HCT116 (cell line): Measurements from ENCODE around the gene BLOC1S6. TPM values are rescaled to one million over a fixed set of nuclear protein-coding genes. Genes with fewer than 3 reads are reported as not detected.

Source experiments
- ATAC-seq: fragments of 200-7000 bp; cut with Tn5 transposase; 2 replicates; pipeline ENCODE4 v1.9.1; 2020; ENCODE audit warnings: mild to moderate bottlenecking, moderate library complexity
- BruUV-seq: library from RNA; stranded (reverse); fragments of 400-500 nt; replicated peaks from 2 replicates; lab custom pipeline; 2021; lab: Mats Ljungman, UMichigan
- CTCF ChIA-PET: fragments of 300-600 bp; sonication (Branson Sonifier 250); formaldehyde crosslinking; loops from one replicate; lab custom pipeline; 2021; ENCODE audit warnings: antibody characterized with exemption; lab: Charles Lee
- POLR2A ChIA-PET: fragments of 300-600, 350-600 bp; sonication (Branson Sonifier 250); formaldehyde crosslinking; loops from one replicate; lab custom pipeline; 2021; ENCODE audit warnings: antibody characterized with exemption; lab: Charles Lee
- RAD21 ChIA-PET, 2 experiments: fragments of 300-600 bp; sonication (Branson Sonifier 250); formaldehyde crosslinking; loops; one replicate each; lab custom pipeline; 2023; ENCODE audit warnings: low total read pairs in 2 of 2; ENCODE audit not compliant: uncharacterized antibody in 2 of 2, unreplicated experiment in 2 of 2, low non-redundant PET in 1 of 2; lab: Charles Lee
- DNase-seq: peaks from one replicate; pipeline ENCODE4 v3.0.0-alpha.2; 2010; ENCODE audit warnings: low read depth, low spot score
- H2AFZ ChIP-seq: fragments of 200-600 bp; shearing (Covaris generic), sonication (generic); 2 replicates; pipeline ENCODE4 v1.6.1; 2017; ENCODE audit warnings: low read depth, mixed run types, mixed read lengths, antibody characterized with exemption, low read length; ENCODE audit not compliant: poor library complexity, severe bottlenecking
- H3K27ac ChIP-seq: 2 replicates; pipeline ENCODE4 v1.5.1; 2012; ENCODE audit warnings: low read depth, low read length
- H3K27me3 ChIP-seq: fragments of 200-600 bp; sonication (generic); 2 replicates; pipeline ENCODE4 v1.6.1; 2016; ENCODE audit warnings: mixed run types, low read length, mixed read lengths; ENCODE audit not compliant: insufficient read depth
- H3K36me3 ChIP-seq, 2 experiments: fragments of 200-500 bp in 1 of 2; fragments of 200-600 bp in 1 of 2; sonication (Bioruptor generic) in 1 of 2; sonication (generic) in 1 of 2; 2 replicates each; pipeline versions ENCODE4 v1.5.1 to v1.6.1; 2014 to 2016; ENCODE audit warnings: low read length in 2 of 2, inconsistent platforms in 1 of 2, mixed read lengths in 1 of 2, mixed run types in 1 of 2; ENCODE audit not compliant: insufficient read depth in 2 of 2, control insufficient read depth in 1 of 2
- H3K4me1 ChIP-seq, 2 experiments: fragments of 200-600 bp in 1 of 2; sonication (generic) in 1 of 2; 2 replicates each; pipeline versions ENCODE4 v1.5.1 to v1.6.1; 2012 to 2017; ENCODE audit warnings: low read length in 2 of 2, inconsistent platforms in 1 of 2, mild to moderate bottlenecking in 1 of 2, mixed read lengths in 1 of 2, mixed run types in 1 of 2, moderate library complexity in 1 of 2; ENCODE audit not compliant: insufficient read depth in 2 of 2, control insufficient read depth in 1 of 2
- H3K4me2 ChIP-seq: fragments of 200-600 bp; sonication (generic); 2 replicates; pipeline ENCODE4 v1.6.1; 2017; ENCODE audit warnings: mixed run types, low read length, mixed read lengths
- H3K4me3 ChIP-seq, 2 experiments: fragments of 200-600 bp in 1 of 2; sonication (generic) in 1 of 2; replicated peaks in 1 of 2; 2 replicates each; pipeline ENCODE4 v1.5.1; 2011 to 2016; ENCODE audit warnings: low read length in 2 of 2, control low read depth in 1 of 2, low read depth in 1 of 2, mild to moderate bottlenecking in 1 of 2, mixed read lengths in 1 of 2, mixed run types in 1 of 2
- H3K79me2 ChIP-seq: fragments of 200-600 bp; sonication (generic); 2 replicates; pipeline ENCODE4 v1.6.1; 2017; ENCODE audit warnings: mild to moderate bottlenecking, mixed run types, low read length, moderate library complexity, mixed read lengths; ENCODE audit not compliant: insufficient read depth
- H3K9ac ChIP-seq: fragments of 200-600 bp; sonication (generic); 2 replicates; pipeline ENCODE4 v1.6.1; 2016; ENCODE audit warnings: low read length, mixed read lengths
- H3K9me2 ChIP-seq: fragments of 200-600 bp; sonication (generic), shearing (Covaris generic); 2 replicates; pipeline ENCODE4 v1.6.1; 2017; ENCODE audit warnings: mixed run types, mild to moderate bottlenecking, moderate library complexity; ENCODE audit not compliant: insufficient read depth
- H3K9me3 ChIP-seq, 2 experiments: fragments of 200-500 bp in 1 of 2; fragments of 200-600 bp in 1 of 2; sonication (Bioruptor generic) in 1 of 2; sonication (generic) in 1 of 2; 2 replicates each; pipeline ENCODE4 v1.6.1; 2014 to 2017; ENCODE audit warnings: low read length in 2 of 2, mixed read lengths in 2 of 2, inconsistent platforms in 1 of 2, low read depth in 1 of 2, mild to moderate bottlenecking in 1 of 2, mixed run types in 1 of 2, moderate library complexity in 1 of 2; ENCODE audit not compliant: control insufficient read depth in 1 of 2, insufficient read depth in 1 of 2
- H4K20me1 ChIP-seq: fragments of 200-600 bp; sonication (generic), shearing (Covaris generic); 2 replicates; pipeline ENCODE4 v1.6.1; 2017; ENCODE audit warnings: mixed run types, mild to moderate bottlenecking, moderate library complexity; ENCODE audit not compliant: insufficient read depth
- ATF3 ChIP-seq: IDR thresholded peaks from 2 replicates; pipeline ENCODE4 v1.6.1; 2012
- CTCF ChIP-seq, 3 experiments: fragments of 200-600 bp in 1 of 3; sonication (generic) in 1 of 3; IDR thresholded peaks in 2 of 3; conservative IDR thresholded peaks in 1 of 3; 2 replicates each; pipeline ENCODE4 v1.5.1; 2012 to 2017; ENCODE audit warnings: low read depth in 2 of 3, low read length in 2 of 3, antibody characterized with exemption in 1 of 3, borderline replicate concordance in 1 of 3, control low read depth in 1 of 3, mild to moderate bottlenecking in 1 of 3, mixed read lengths in 1 of 3, mixed run types in 1 of 3, moderate library complexity in 1 of 3; ENCODE audit not compliant: insufficient read depth in 1 of 3
- EGR1 ChIP-seq: IDR thresholded peaks from 2 replicates; pipeline ENCODE4 v1.6.1; 2012; ENCODE audit warnings: low read depth
- ELF1 ChIP-seq: IDR thresholded peaks from 2 replicates; pipeline ENCODE4 v1.6.1; 2012; ENCODE audit warnings: low read depth, borderline replicate concordance
- EZH2 ChIP-seq: fragments of 200-600 bp; sonication (generic); IDR thresholded peaks from 2 replicates; pipeline ENCODE4 v1.6.1; 2017; ENCODE audit warnings: antibody characterized with exemption, mixed run types
- EZH2phosphoT487 ChIP-seq: fragments of 200-600 bp; IDR thresholded peaks from 2 replicates; pipeline ENCODE4 v1.6.1; 2018; ENCODE audit warnings: antibody characterized with exemption, borderline replicate concordance
- FOSL1 ChIP-seq: IDR thresholded peaks from 2 replicates; pipeline ENCODE4 v1.6.1; 2012; ENCODE audit warnings: low read depth
- JUND ChIP-seq: IDR thresholded peaks from 2 replicates; pipeline ENCODE4 v1.6.1; 2012
- MAX ChIP-seq: IDR thresholded peaks from 2 replicates; pipeline ENCODE4 v1.6.1; 2012
- POLR2A ChIP-seq: IDR thresholded peaks from 2 replicates; pipeline ENCODE4 v1.7.0; 2011; ENCODE audit warnings: borderline replicate concordance; ENCODE audit not compliant: insufficient read depth, insufficient read length; ENCODE audit errors: extremely low read depth
- POLR2AphosphoS5 ChIP-seq: IDR thresholded peaks from 2 replicates; pipeline ENCODE4 v1.6.1; 2011; ENCODE audit warnings: mild to moderate bottlenecking, low read depth, low read length, moderate library complexity
- SRF ChIP-seq: IDR thresholded peaks from 2 replicates; pipeline ENCODE4 v1.6.1; 2012; ENCODE audit warnings: low read depth
- YY1 ChIP-seq: IDR thresholded peaks from 2 replicates; pipeline ENCODE4 v1.6.1; 2011; ENCODE audit warnings: low read length, low read depth, moderate library complexity, mild to moderate bottlenecking; ENCODE audit not compliant: insufficient replicate concordance; ENCODE audit errors: extremely low read depth
- ZBTB33 ChIP-seq: IDR thresholded peaks from 2 replicates; pipeline ENCODE4 v1.6.1; 2011; ENCODE audit warnings: mild to moderate bottlenecking, low read length, moderate library complexity; ENCODE audit not compliant: insufficient replicate concordance; ENCODE audit errors: extremely low read depth
- ZFX ChIP-seq: fragments of 450-650 bp; IDR thresholded peaks from 2 replicates; pipeline ENCODE4 v1.6.1; 2017
- ZNF274 ChIP-seq: fragments of 200-500 bp; sonication (Bioruptor generic); IDR thresholded peaks from 2 replicates; pipeline ENCODE4 v1.6.1; 2014; ENCODE audit warnings: mild to moderate bottlenecking, low read depth, low read length, inconsistent platforms
- intact Hi-C: fragments of 100-400 bp; cut with micrococcal nuclease; formaldehyde crosslinking; loops from 2 replicates; pipeline ENCODE4 v1.10.0; 2022
- total RNA-seq: library from RNA; stranded (reverse); gene quantifications from one replicate; pipeline ENCODE4 v1.2.1, GENCODE V29; 2021; ENCODE audit not compliant: unreplicated experiment

Gene BLOC1S6
- total RNA-seq, 1 experiment from 2014 or later: 40.7 TPM

GRCh38 chr15:45585069-45585791 is 1.9 kb upstream of the BLOC1S6 start (continued):
- TF ChIP-seq ELF1: no peak
- no peak for TF ChIP-seq ZFX
- no peak for TF ChIP-seq ATF3
- TF ChIP-seq FOSL1: no peak

GRCh38 chr15:45586125-45586524 is 1.1 kb upstream of the BLOC1S6 start:
- intact Hi-C loops: no loop called here
- Histone ChIP-seq H2AFZ (no peak overlapping the region), H3K4me1 (peaks cover 7 to 18% of the 10 kb centered on the region in 2 experiments; a peak in 3 of 4 replicates), H3K4me2 (peak overlapping the region; percentile 78), H3K9me3 (no peaks in the 10 kb centered on the region), H3K4me3 (peak overlapping the region; percentile 74 to 89), H3K36me3 (no peaks in the 10 kb centered on the region), H3K27ac (peak overlapping the region; percentile 93), H3K9ac (peak overlapping the region; percentile 96), H4K20me1 (no peaks in the 10 kb centered on the region), H3K79me2 (peaks cover 51% of the 10 kb centered on the region), H3K27me3 (no peaks in the 10 kb centered on the region), H3K9me2 (no peaks in the 10 kb centered on the region)
- ATAC-seq (no peak), DNase-seq (no peak)
- no TSS peak for BruUV-seq
- ChIA-PET RAD21 (no interaction called here), CTCF (interaction anchor here (0.7 to 2.5 kb wide), 6 partner anchors 12 to 423 kb away, joined by 3 to 11 read pairs (median 4); no protein-coding TSS in a partner anchor), POLR2A (interaction anchor here (1.1 to 1.6 kb wide), 5 partner anchors 9 to 184 kb away, joined by 3 to 9 read pairs (median 5); a partner anchor contains a TSS)
- TF ChIP-seq EZH2phosphoT487 (no peak), ELF1 (no peak), ZNF274 (no peak), CTCF (IDR thresholded peaks at IDR 0.05 in 2 of 3, conservative IDR thresholded peaks at IDR 0.05 in 1 of 3; ENCODE audit: borderline replicate concordance in 1 of 3, insufficient read depth in 1 of 3, low read depth in 2 of 3, low read length in 2 of 3) (no peak), YY1 (no peak), ATF3 (no peak), ZBTB33 (no peak), POLR2AphosphoS5 (no peak), EGR1 (no peak), JUND (no peak), EZH2 (no peak), ZFX (no peak), POLR2A (no peak), MAX (no peak), SRF (no peak)
